Measurements from ENCODE around the gene ATP1A1. TPM values are rescaled to one million over a fixed set of nuclear protein-coding genes. Genes with fewer than 3 reads are reported as not detected.

The ATP1A1 gene
- total RNA-seq, 1 experiment from 2014 or later: 239 TPM

DNA sequence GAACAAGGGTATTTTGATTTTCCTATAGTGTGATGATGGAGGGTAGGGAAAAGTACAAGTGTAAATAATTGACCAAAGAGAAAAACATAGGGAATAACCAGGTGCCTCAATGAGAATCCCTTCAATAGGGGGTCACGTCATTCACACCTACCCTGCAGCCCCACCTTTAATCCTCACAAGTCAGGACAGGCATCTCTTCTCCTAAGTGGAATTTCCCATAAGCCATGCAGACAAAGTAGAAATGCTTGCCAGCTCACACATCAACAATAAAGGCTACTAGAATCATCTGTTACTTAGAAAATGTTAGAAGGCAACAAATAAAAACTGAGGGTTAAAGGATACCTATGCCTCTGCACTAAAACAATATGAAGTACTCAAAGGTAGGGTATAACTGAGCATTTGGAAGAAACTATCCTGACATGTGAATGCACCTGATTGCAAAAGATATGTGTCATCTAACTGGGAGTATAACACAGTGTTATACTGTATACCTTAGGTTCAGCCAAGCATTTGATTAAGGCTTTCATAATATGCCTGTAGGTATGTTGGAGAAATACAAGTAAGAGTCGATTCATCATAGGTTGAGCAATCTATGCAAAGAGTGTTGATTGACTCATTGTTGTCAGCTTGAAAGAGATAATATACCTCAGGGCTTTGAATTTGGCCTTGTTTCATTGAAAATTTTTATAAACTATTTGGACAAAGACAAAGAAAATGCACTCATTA is 32.4 kb upstream of the ATP1A1 start:
- H2AFZ ChIP-seq (ENCODE audit: low read length): no peak overlapping the region
- no peaks in the 10 kb centered on the region for H3K9me3 ChIP-seq (ENCODE audit: control insufficient read depth, low read depth, low read length)
- H2AK5ac ChIP-seq (ENCODE audit: insufficient read length, low read length): no peak overlapping the region
- TF ChIP-seq, protein P1, sequence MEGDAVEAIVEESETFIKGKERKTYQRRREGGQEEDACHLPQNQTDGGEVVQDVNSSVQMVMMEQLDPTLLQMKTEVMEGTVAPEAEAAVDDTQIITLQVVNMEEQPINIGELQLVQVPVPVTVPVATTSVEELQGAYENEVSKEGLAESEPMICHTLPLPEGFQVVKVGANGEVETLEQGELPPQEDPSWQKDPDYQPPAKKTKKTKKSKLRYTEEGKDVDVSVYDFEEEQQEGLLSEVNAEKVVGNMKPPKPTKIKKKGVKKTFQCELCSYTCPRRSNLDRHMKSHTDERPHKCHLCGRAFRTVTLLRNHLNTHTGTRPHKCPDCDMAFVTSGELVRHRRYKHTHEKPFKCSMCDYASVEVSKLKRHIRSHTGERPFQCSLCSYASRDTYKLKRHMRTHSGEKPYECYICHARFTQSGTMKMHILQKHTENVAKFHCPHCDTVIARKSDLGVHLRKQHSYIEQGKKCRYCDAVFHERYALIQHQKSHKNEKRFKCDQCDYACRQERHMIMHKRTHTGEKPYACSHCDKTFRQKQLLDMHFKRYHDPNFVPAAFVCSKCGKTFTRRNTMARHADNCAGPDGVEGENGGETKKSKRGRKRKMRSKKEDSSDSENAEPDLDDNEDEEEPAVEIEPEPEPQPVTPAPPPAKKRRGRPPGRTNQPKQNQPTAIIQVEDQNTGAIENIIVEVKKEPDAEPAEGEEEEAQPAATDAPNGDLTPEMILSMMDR (conservative IDR thresholded peaks at IDR 0.05): no peak
- no peak overlapping the region for H2BK120ac ChIP-seq (ENCODE audit: low read depth, low read length, poor library complexity, severe bottlenecking)
- no peak overlapping the region for H3T11ph ChIP-seq (ENCODE audit: low read length)
- Mint-ChIP-seq H3K4me1 (peaks cover 7% of the 10 kb centered on the region in 2 experiments), H3K9me3 (no peaks in the 10 kb centered on the region), H3K4me3 (no peak overlapping the region), H3K27me3 (ENCODE audit: low read depth) (no peaks in the 10 kb centered on the region), H3K27ac (no peak overlapping the region), H3K36me3 (ENCODE audit: insufficient read depth in 1 of 3, low read depth in 3 of 3) (no peaks in the 10 kb centered on the region; a peak in 1 of 7 replicates)
- no peaks in the 10 kb centered on the region for H3K4me1 ChIP-seq (ENCODE audit: insufficient read depth, low read length)
- H3K18ac ChIP-seq (ENCODE audit: insufficient read length, low read depth, low read length): no peak overlapping the region
- WGBS (ENCODE audit: extremely low coverage, insufficient read length, low lambda C conversion rate): no CpG with 5 or more reads among the region's 2 CpGs
- no peaks in the 10 kb centered on the region for H3K27me3 ChIP-seq (ENCODE audit: insufficient read depth, low read length)
- no peaks in the 10 kb centered on the region for H3K79me1 ChIP-seq (ENCODE audit: insufficient read depth, low read depth, low read length, poor library complexity, severe bottlenecking)
- H3K23me2 ChIP-seq (ENCODE audit: insufficient read length, low read depth, low read length, poor library complexity, severe bottlenecking): no peaks in the 10 kb centered on the region
- H2BK15ac ChIP-seq (ENCODE audit: low read depth, low read length): no peak overlapping the region
- no peak overlapping the region for H2BK20ac ChIP-seq (ENCODE audit: low read depth, low read length, poor library complexity, severe bottlenecking)
- H3K27ac ChIP-seq (ENCODE audit: insufficient read length, low read depth, low read length): no peak overlapping the region
- H3K56ac ChIP-seq (ENCODE audit: insufficient read length, low read depth, low read length): no peak overlapping the region
- DNase-seq: no peak
- H4K91ac ChIP-seq (ENCODE audit: insufficient read length, low read depth, low read length): no peak overlapping the region
- H3K9ac ChIP-seq (ENCODE audit: extremely low read depth, insufficient read length, low read length): no peak overlapping the region
- H3K23ac ChIP-seq (ENCODE audit: insufficient read length, low read depth, low read length): no peak overlapping the region
- no peak overlapping the region for H2BK5ac ChIP-seq (ENCODE audit: insufficient read length, low read length)
- H3K79me2 ChIP-seq (ENCODE audit: insufficient read depth, low read length): no peaks in the 10 kb centered on the region
- H4K20me1 ChIP-seq (ENCODE audit: control insufficient read depth, insufficient read depth, insufficient read length): no peaks in the 10 kb centered on the region
- no peak overlapping the region for H3K4me2 ChIP-seq (ENCODE audit: insufficient read depth, insufficient read length, low read length)
- H4K8ac ChIP-seq (replicated peaks; ENCODE audit: insufficient read length, low read depth, low read length): no peak overlapping the region
- H4K5ac ChIP-seq (ENCODE audit: insufficient read length, low read depth, low read length): no peak overlapping the region
- no peak overlapping the region for H3K4ac ChIP-seq (ENCODE audit: low read depth, low read length)
- no peak overlapping the region for H2BK12ac ChIP-seq (ENCODE audit: insufficient read length, low read depth, low read length)
- H3K14ac ChIP-seq (ENCODE audit: insufficient read depth, low read length): no peak overlapping the region

Measured in H9 (cell line).